ENCODE measurements around the gene PKN3. TPM values are rescaled to one million over a fixed set of nuclear protein-coding genes. Genes with fewer than 3 reads are reported as not detected.

Gene PKN3
- total and polyA plus RNA-seq, 9 of the 15 experiments (the other 6 are each of a cell fraction or from before 2014, with no cell fraction given), result 0.82 to 49.2 (median 19.7) TPM

- TF ChIP-seq, protein P1, sequence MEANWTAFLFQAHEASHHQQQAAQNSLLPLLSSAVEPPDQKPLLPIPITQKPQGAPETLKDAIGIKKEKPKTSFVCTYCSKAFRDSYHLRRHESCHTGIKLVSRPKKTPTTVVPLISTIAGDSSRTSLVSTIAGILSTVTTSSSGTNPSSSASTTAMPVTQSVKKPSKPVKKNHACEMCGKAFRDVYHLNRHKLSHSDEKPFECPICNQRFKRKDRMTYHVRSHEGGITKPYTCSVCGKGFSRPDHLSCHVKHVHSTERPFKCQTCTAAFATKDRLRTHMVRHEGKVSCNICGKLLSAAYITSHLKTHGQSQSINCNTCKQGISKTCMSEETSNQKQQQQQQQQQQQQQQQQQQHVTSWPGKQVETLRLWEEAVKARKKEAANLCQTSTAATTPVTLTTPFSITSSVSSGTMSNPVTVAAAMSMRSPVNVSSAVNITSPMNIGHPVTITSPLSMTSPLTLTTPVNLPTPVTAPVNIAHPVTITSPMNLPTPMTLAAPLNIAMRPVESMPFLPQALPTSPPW (CRISPR knock-in tag; IDR thresholded peaks at IDR 0.05), result peak; percentile 92
- peak; percentile 84; the same call in 1 of the 2 replicates for TF ChIP-seq POLR2AphosphoS2 (IDR thresholded peaks at IDR 0.05; ENCODE audit: low read length)
- peak; percentile 88 for TF ChIP-seq POLR2A (conservative IDR thresholded peaks at IDR 0.05)
- peak; percentile 85 for TF ChIP-seq NCOA4 (IDR thresholded peaks at IDR 0.05; ENCODE audit: partially characterized antibody)
- TF ChIP-seq E2F3 (CRISPR knock-in tag; IDR thresholded peaks at IDR 0.05), result peak; percentile 73; the same call in 1 of the 2 replicates
- TF ChIP-seq KLF6 (CRISPR knock-in tag; IDR thresholded peaks at IDR 0.05; ENCODE audit: borderline replicate concordance), result no peak
- TF ChIP-seq BRD9 (IDR thresholded peaks at IDR 0.05; ENCODE audit: low read depth, partially characterized antibody), result peak; percentile 70
- no peak for TF ChIP-seq TBL1XR1 (IDR thresholded peaks at IDR 0.05; ENCODE audit: low read length in 2 of 2)
- peak; percentile 47 for TF ChIP-seq ZFX (CRISPR knock-in tag; IDR thresholded peaks at IDR 0.05)
- TF ChIP-seq ASH1L (IDR thresholded peaks at IDR 0.05; ENCODE audit: borderline replicate concordance, low read depth, partially characterized antibody), result peak; percentile 47
- TF ChIP-seq PHF8 (IDR thresholded peaks at IDR 0.05; ENCODE audit: borderline replicate concordance, low read length), result peak; percentile 81; the same call in 1 of the 2 replicates
- TF ChIP-seq HCFC1 (IDR thresholded peaks at IDR 0.05; ENCODE audit: low read depth, low read length), result peak; percentile 12; the same call in 1 of the 2 replicates
- peak; percentile 68 for TF ChIP-seq MYC (IDR thresholded peaks at IDR 0.05; ENCODE audit: low read depth, low read length)
- TF ChIP-seq MYC (CRISPR knock-in tag; IDR thresholded peaks at IDR 0.05; ENCODE audit: borderline replicate concordance, low read depth), result no peak; the same call in 1 of the 2 replicates
- no peak for TF ChIP-seq GTF2F1 (IDR thresholded peaks at IDR 0.05; ENCODE audit: low read depth, low read length)
- no peak for TF ChIP-seq PREB (CRISPR knock-in tag; IDR thresholded peaks at IDR 0.05)
- peak; percentile 49 for TF ChIP-seq CREM (IDR thresholded peaks at IDR 0.05; ENCODE audit: low read depth)
- TF ChIP-seq SAP30 (IDR thresholded peaks at IDR 0.05; ENCODE audit: borderline replicate concordance, insufficient read depth, low read depth, low read length, poor library complexity, severe bottlenecking), result peak; percentile 35
- peak; percentile 89 to 98 for TF ChIP-seq KDM1A (IDR thresholded peaks at IDR 0.05)
- 0 out of 2 replicates have a peak, but pooled peaks have one; percentile 1 for TF ChIP-seq MEF2A (IDR thresholded peaks at IDR 0.05; ENCODE audit: control insufficient read depth, low read depth, low read length)
- peak; percentile 18; the same call in 1 of the 2 replicates for TF ChIP-seq JUN (IDR thresholded peaks at IDR 0.05; ENCODE audit: borderline replicate concordance, low read depth, low read length)
- TF ChIP-seq JUN (CRISPR knock-in tag; IDR thresholded peaks at IDR 0.05; ENCODE audit: borderline replicate concordance), result no peak
- no peak; a peak in 1 of 4 replicates for TF ChIP-seq SIN3A (IDR thresholded peaks at IDR 0.05; ENCODE audit: borderline replicate concordance in 2 of 2, control insufficient read depth in 1 of 2, low read depth in 2 of 2, low read length in 2 of 2)
- TF ChIP-seq MEF2D (tag; conservative IDR thresholded peaks at IDR 0.05; ENCODE audit: low read depth), result 0 out of 2 replicates have a peak, but pooled peaks have one; percentile 22
- no peak; the same call in 1 of the 2 replicates for TF ChIP-seq ZNF347 (CRISPR knock-in tag; IDR thresholded peaks at IDR 0.05; ENCODE audit: low read depth)
Measured at GRCh38 chr9:128723866-128724743, 21.8 kb downstream of the PKN3 start, which contains the start of gene ZDHHC12 (continued).

All from K562 (cell line).